ENCODE measurements around the gene UQCRQ. TPM values are rescaled to one million over a fixed set of nuclear protein-coding genes. Genes with fewer than 3 reads are reported as not detected.

UQCRQ gene
- total and polyA plus RNA-seq, 2 of the 13 experiments (the other 11 are each of a cell fraction or from before 2014, with no cell fraction given): 257 to 575 TPM

DNA sequence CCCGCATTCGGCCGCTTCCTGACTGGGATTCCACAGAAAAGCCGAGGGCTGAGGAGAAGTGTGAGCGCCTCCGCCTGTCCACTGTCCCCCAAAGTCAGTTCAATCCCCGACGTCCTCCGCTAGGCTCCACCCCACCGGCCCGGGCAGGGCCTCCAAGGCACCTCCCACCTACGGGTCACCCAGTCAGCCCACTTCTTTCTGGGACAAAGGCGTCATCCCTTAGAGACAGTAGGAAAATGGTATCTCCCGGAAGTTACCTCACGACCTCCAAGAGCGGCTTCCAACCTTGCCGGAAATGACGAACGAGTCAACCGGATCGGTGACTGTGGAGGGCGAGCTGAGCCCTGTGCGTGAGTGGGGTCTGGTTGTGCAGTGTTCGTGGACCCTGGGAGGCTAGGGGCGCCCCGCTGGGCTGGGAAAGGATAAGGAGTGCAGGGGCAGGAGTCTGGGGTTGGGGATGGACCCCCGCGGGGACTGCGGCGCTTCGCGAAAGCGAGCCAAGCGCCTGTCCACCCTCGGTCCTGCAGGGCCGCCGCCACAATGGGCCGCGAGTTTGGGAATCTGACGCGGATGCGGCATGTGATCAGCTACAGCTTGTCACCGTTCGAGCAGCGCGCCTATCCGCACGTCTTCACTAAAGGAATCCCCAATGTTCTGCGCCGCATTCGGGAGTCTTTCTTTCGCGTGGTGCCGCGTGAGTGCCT is at the start of gene UQCRQ, which contains the start of gene GDF9 (continued):
- TF ChIP-seq CREB1 (IDR thresholded peaks at IDR 0.05) (peak; percentile 97), CREB1 (CRISPR knock-in tag; IDR thresholded peaks at IDR 0.05) (peak; percentile 98), ZNF567 (CRISPR knock-in tag; IDR thresholded peaks at IDR 0.05; ENCODE audit: borderline replicate concordance) (no peak), TOE1 (CRISPR knock-in tag; IDR thresholded peaks at IDR 0.05) (no peak), TOPORS (CRISPR knock-in tag; IDR thresholded peaks at IDR 0.05) (peak; percentile 69; the same call in 1 of the 2 replicates), NKX3-1 (CRISPR knock-in tag; IDR thresholded peaks at IDR 0.05) (0 out of 2 replicates have a peak, but pooled peaks have one; percentile 29), HES4 (CRISPR knock-in tag; IDR thresholded peaks at IDR 0.05; ENCODE audit: borderline replicate concordance) (peak; percentile 43; the same call in 1 of the 2 replicates), HNRNPL (IDR thresholded peaks at IDR 0.05; ENCODE audit: low read depth, low read length) (0 out of 2 replicates have a peak, but pooled peaks have one; percentile 46), PAX8 (CRISPR knock-in tag; IDR thresholded peaks at IDR 0.05; ENCODE audit: borderline replicate concordance) (no peak; the same call in 1 of the 2 replicates), RBFOX2 (IDR thresholded peaks at IDR 0.05; ENCODE audit: low read depth, low read length) (peak; percentile 92), TBX2 (CRISPR knock-in tag; IDR thresholded peaks at IDR 0.05; ENCODE audit: borderline replicate concordance) (peak; percentile 94), MYC (CRISPR knock-in tag; IDR thresholded peaks at IDR 0.05; ENCODE audit: borderline replicate concordance) (no peak; the same call in 1 of the 2 replicates), HMG20B (CRISPR knock-in tag; conservative IDR thresholded peaks at IDR 0.05) (0 out of 2 replicates have a peak, but pooled peaks have one; percentile 7)
- TF ChIP-seq, protein P1, sequence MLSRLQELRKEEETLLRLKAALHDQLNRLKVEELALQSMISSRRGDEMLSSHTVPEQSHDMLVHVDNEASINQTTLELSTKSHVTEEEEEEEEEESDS (CRISPR knock-in tag; IDR thresholded peaks at IDR 0.05; ENCODE audit: borderline replicate concordance): no peak
- TF ChIP-seq, protein P2, sequence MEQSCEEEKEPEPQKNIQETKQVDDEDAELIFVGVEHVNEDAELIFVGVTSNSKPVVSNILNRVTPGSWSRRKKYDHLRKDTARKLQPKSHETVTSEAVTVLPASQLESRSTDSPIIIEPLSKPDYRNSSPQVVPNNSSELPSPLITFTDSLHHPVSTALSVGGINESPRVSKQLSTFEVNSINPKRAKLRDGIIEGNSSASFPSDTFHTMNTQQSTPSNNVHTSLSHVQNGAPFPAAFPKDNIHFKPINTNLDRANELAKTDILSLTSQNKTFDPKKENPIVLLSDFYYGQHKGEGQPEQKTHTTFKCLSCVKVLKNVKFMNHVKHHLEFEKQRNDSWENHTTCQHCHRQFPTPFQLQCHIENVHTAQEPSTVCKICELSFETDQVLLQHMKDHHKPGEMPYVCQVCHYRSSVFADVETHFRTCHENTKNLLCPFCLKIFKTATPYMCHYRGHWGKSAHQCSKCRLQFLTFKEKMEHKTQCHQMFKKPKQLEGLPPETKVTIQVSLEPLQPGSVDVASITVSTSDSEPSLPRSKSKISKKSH (CRISPR knock-in tag; IDR thresholded peaks at IDR 0.05; ENCODE audit: borderline replicate concordance): 0 out of 2 replicates have a peak, but pooled peaks have one; percentile 28
- TF ChIP-seq, protein P3, sequence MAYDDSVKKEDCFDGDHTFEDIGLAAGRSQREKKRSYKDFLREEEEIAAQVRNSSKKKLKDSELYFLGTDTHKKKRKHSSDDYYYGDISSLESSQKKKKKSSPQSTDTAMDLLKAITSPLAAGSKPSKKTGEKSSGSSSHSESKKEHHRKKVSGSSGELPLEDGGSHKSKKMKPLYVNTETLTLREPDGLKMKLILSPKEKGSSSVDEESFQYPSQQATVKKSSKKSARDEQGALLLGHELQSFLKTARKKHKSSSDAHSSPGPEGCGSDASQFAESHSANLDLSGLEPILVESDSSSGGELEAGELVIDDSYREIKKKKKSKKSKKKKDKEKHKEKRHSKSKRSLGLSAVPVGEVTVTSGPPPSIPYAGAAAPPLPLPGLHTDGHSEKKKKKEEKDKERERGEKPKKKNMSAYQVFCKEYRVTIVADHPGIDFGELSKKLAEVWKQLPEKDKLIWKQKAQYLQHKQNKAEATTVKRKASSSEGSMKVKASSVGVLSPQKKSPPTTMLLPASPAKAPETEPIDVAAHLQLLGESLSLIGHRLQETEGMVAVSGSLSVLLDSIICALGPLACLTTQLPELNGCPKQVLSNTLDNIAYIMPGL (CRISPR knock-in tag; IDR thresholded peaks at IDR 0.05; ENCODE audit: borderline replicate concordance in 1 of 2, low read depth in 1 of 2): peak; percentile 82; a peak in 3 of 4 replicates
- TF ChIP-seq, protein P4, sequence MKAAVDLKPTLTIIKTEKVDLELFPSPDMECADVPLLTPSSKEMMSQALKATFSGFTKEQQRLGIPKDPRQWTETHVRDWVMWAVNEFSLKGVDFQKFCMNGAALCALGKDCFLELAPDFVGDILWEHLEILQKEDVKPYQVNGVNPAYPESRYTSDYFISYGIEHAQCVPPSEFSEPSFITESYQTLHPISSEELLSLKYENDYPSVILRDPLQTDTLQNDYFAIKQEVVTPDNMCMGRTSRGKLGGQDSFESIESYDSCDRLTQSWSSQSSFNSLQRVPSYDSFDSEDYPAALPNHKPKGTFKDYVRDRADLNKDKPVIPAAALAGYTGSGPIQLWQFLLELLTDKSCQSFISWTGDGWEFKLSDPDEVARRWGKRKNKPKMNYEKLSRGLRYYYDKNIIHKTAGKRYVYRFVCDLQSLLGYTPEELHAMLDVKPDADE (CRISPR knock-in tag; IDR thresholded peaks at IDR 0.05): peak; percentile 56; the same call in 1 of the 2 replicates
